ENCODE measurements around the gene ATP1A2.
"Not testable (repeated sequence)": the region's sequence is repeated elsewhere in the genome, so short reads cannot be mapped to it uniquely, and the experiment has no call there.

ATP1A2 gene

GRCh38 chr1:160122978-160123495 is 7.5 kb downstream of the ATP1A2 start:
- no peak for DNase-seq (ENCODE audit: extremely low read depth in 1 of 2, low read depth in 1 of 2)

DNA sequence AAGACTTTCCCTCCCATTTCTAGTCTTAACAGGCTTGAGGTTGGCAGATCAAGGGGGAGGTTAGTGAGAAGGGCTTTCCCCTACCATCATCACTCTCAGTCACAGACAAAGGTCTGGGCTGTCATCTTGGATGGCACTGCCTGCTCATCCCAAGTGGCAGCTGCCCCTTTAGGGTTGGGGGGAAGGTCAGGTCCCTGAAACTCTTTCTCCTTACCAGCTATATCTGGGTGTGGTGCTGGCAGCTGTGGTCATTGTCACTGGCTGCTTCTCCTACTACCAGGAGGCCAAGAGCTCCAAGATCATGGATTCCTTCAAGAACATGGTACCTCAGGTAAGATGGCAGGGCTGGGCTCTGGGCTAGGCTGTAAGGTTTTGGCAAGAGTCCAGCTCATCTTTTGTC is 8.2 kb downstream of the ATP1A2 start:
- no peak for DNase-seq (ENCODE audit: extremely low read depth in 1 of 2, low read depth in 1 of 2)

DNA sequence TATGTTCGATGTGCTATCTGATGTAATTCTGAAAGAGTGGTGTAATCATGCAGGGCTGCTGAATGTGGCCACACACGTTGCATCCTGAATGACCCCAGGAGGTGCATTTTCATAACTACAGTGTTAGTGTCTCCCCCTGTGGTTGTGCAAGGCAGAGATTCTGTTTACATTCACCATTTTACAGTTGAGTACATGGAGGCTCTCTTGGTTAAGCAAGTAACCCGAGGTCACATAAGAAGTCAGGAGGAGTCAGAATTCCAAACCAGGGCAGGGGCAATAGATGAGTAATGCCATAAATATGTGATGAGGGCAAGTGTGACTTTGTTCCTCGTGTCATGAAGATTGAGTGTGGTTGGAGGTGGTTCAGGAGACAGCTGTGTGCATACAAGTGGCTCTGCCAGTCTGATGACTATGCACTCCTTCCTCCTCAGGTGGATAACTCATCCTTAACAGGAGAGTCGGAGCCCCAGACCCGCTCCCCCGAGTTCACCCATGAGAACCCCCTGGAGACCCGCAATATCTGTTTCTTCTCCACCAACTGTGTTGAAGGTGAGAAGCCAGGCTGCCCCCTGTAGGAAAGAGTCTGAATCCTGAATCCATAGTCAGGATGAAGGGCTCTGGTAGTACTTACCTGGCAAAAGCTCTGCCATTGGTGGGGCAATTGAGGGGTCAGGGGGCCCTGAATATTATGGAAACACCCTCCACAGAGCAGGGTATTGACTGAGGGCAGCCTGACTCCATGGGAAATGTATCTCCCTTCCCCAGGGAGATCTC is 9.3 kb downstream of the ATP1A2 start:
- no peak for DNase-seq (ENCODE audit: extremely low read depth in 1 of 2, low read depth in 1 of 2)

DNA sequence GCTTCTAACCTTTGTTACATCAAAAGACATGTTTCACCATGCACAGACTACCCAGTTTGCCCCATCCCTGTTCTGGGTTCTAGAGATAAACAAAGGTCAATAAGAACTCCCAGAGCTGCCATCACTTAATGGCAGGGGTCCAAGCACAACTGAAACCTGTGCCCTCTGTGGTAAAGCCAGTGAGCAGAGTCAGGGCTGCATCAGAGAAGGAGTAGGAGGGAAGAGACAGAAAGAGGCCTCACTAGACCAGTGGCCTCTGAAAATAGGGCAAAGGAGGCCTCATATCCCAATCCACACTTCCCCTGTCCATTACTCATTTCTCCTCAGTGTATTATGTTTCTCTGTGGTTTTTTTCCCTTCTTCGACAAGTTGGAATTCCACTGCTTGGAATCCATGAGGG is 10.2 kb downstream of the ATP1A2 start:
- no peak for DNase-seq (ENCODE audit: extremely low read depth in 1 of 2, low read depth in 1 of 2)

DNA sequence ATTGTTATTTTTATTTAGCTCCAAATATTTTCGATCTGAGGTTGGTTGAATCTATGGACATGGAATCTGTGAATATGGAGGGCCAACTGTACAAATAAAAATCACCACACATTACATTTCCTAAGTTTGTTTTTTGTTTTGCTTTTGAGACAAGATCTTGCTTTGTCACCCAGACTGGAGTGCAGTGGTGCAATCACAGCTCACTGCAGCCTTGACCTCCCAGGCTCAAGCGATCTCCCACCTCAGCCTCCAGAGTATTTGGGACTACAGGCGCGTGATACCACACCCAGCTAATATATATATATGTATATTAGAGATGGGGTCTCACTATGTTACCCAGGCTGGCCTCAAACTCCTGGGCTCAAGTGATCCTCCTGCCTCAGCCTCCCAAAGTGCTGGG is 10.8 kb downstream of the ATP1A2 start:
- DNase-seq (ENCODE audit: extremely low read depth in 1 of 2, low read depth in 1 of 2), result not testable (repeated sequence)

DNA sequence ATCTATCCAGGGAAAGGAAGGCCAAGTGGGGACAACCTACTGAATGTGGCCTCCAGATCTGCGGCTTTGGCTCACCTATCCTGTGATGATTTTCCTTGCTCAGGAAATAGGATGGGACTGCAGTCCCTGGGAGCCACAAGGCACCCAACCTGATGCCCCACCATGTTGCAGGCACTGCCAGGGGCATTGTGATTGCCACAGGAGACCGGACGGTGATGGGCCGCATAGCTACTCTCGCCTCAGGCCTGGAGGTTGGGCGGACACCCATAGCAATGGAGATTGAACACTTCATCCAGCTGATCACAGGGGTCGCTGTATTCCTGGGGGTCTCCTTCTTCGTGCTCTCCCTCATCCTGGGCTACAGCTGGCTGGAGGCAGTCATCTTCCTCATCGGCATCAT is 11.8 kb downstream of the ATP1A2 start:
- DNase-seq (ENCODE audit: extremely low read depth in 1 of 2, low read depth in 1 of 2), result no peak

DNA sequence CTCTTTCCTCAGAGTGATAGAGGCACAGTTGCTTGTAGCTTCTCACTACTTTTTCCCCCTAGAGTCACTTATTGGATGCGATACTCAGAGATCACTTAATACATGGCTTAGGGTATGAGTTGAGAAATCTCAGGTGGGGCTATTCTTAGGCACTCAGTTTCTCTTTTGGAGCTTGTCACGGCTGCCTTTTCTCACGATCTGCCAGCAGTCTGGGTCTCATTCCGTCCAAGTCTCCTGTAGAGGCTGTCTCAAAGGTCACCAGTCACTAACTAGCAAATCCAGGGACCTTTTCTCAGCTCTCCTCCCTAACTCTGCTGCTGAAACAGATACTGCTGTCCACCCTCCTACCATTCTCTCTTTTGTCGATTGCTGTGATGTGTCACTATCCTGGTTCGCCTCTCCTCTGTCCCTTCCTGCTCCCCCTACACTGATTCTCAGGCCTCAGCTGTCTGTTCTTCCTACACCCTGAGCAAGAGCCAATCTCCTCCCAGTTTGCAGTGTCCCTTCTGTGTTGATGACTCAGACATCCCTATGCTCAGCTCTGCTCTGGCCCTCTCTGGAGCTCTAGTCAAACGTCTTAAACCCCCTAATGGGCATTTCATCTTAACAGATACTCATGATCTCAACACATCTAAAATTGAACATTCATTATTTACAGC is 12.4 kb downstream of the ATP1A2 start:
- DNase-seq (ENCODE audit: extremely low read depth in 1 of 2, low read depth in 1 of 2), result no peak

DNA sequence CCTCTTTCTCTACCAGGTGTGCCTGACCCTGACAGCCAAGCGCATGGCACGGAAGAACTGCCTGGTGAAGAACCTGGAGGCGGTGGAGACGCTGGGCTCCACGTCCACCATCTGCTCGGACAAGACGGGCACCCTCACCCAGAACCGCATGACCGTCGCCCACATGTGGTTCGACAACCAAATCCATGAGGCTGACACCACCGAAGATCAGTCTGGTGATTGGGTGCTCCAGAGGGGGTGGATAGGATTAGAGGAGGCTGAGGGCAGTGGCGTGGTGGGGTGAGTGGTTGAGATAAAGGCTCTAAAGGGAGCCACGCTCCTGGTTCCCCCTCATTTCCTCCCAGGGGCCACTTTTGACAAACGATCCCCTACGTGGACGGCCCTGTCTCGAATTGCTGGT is 13.1 kb downstream of the ATP1A2 start:
- no peak for DNase-seq (ENCODE audit: extremely low read depth in 1 of 2, low read depth in 1 of 2)

DNA sequence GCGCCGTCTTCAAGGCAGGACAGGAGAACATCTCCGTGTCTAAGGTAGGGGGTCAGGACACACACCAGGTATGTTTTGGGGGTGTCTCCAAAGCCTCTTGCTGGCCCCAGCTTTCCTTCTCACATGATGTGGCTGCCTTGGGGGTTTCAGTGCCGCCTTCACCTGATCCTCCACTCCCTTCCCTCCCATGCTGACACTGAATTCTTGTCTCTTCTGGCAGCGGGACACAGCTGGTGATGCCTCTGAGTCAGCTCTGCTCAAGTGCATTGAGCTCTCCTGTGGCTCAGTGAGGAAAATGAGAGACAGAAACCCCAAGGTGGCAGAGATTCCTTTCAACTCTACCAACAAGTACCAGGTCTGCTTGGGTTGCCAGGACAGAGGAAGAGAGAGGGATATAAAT is 13.5 kb downstream of the ATP1A2 start:
- DNase-seq (ENCODE audit: extremely low read depth in 1 of 2, low read depth in 1 of 2), result no peak

GRCh38 chr1:160129558-160129957 is 14.0 kb downstream of the ATP1A2 start:
- DNase-seq (ENCODE audit: extremely low read depth in 1 of 2, low read depth in 1 of 2), result no peak

- DNase-seq (ENCODE audit: extremely low read depth in 1 of 2, low read depth in 1 of 2), result no peak
These were observed 14.4 kb downstream of the ATP1A2 start for GRCh38 chr1:160129966-160130365.

DNA sequence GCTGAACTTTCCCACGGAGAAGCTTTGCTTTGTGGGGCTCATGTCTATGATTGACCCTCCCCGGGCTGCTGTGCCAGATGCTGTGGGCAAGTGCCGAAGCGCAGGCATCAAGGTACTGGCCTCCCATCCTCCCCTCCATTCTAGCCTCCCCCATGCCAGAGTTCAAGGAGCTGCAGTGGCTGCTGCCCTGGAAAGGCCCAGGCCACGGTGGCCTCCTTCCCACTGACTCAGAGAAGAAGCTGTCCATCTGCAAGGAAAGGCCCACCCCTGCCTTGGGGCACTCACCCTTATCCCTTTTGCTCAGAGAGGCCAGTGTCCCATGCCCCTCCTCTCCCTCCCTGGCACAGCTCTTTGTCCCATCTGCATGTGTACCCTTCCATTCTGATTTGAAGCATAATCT is 14.9 kb downstream of the ATP1A2 start:
- no peak for DNase-seq (ENCODE audit: extremely low read depth in 1 of 2, low read depth in 1 of 2)

GRCh38 chr1:160130939-160131338 is 15.4 kb downstream of the ATP1A2 start:
- no peak for DNase-seq (ENCODE audit: extremely low read depth in 1 of 2, low read depth in 1 of 2)

- no peak for DNase-seq (ENCODE audit: extremely low read depth in 1 of 2, low read depth in 1 of 2)
These were observed 16.4 kb downstream of the ATP1A2 start for GRCh38 chr1:160131803-160132565.

DNA sequence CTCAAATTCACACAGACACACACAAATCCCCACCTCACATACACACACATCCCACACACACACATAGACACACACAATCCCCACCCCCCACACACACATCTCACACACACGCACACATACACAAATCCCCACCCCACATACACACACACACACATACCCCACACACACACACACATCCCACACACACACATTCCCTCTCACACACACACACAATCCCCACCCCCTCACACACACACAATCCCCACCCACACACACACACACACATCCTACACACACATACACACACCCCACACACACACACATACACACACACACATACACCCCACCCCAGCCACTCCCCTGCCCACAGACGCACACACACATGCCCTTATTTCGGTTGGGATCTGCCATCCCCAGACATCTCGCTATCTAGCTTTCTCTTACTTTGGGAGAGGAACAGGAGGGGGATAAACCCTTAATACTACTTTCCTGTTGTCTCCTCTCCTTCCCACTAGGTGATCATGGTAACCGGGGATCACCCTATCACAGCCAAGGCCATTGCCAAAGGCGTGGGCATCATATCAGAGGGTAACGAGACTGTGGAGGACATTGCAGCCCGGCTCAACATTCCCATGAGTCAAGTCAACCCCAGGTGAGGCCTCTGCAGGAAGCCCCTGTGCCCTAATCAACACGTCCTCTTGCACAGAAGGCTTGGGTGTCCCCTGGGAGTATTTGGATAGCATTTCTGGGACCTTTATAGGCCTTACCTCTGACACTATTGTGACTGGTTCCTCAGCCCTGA is 18.6 kb downstream of the ATP1A2 start:
- no peak for DNase-seq (ENCODE audit: extremely low read depth in 1 of 2, low read depth in 1 of 2)

GRCh38 chr1:160134791-160135572 is 19.4 kb downstream of the ATP1A2 start:
- no peak for DNase-seq (ENCODE audit: extremely low read depth in 1 of 2, low read depth in 1 of 2)

DNA sequence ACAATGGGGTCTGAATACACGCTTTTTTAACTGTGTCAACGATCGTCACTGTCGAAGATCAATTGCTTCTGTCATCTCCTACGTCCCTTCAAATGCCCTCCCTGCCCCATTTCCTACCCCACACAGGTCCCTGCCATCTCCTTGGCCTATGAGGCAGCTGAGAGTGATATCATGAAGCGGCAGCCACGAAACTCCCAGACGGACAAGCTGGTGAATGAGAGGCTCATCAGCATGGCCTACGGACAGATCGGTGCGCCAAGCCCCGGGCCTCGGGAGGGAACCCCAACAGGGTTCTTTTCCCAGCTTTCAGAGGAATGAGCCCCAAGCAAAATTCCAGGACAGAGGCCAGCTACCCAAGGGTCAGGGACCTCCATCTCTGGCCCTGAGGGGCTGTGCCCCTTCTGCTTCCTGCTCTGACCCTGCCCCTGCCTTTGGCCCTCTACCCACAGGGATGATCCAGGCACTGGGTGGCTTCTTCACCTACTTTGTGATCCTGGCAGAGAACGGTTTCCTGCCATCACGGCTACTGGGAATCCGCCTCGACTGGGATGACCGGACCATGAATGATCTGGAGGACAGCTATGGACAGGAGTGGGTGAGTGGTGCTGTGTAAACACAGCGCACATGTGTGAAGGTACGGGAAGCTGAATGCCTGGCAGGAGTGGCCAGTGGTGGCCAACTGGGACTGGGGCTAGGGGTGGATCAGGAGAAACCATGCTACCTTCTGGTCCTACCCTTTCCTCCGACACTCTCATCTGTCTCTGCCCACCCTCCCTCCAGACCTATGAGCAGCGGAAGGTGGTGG is 20.8 kb downstream of the ATP1A2 start:
- no peak for DNase-seq (ENCODE audit: extremely low read depth in 1 of 2, low read depth in 1 of 2)

GRCh38 chr1:160136926-160137200 is 21.3 kb downstream of the ATP1A2 start:
- DNase-seq (ENCODE audit: extremely low read depth in 1 of 2, low read depth in 1 of 2), result no peak

DNA sequence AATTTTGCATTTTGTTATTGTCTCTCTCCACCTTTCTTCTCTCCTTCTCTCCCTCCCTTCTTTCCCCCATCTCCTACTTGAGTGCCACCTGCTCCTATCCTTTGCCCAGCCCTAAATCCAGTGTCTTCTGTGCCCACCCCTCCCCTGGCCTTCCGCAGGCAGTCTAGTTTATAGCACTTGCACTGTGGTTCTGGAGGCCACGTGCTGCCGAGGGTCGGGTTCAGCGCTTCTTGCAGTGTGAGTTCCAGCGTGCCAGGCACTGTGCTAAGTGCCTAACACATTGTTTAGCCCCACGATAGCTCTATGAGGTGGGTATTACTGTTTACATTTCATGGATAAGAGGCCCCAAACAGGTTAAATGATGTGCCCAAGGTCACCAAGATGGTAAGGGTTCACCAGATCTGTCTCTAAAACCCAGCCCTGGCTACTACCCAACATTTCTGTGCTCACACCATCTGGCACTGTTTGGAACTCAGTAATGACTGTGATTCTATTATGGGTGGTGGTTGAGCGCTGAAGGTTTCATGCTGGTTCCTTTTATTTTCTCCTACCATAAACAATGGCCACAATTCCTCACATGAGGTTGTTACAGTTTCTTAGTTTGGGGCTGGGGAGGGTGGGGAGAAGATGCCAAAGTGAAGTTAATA is 21.8 kb downstream of the ATP1A2 start:
- DNase-seq (ENCODE audit: extremely low read depth in 1 of 2, low read depth in 1 of 2), result no peak

Measured in activated CD8-positive, alpha-beta memory T cell treated with anti-CD3 and anti-CD28 coated beads for 1 hour (primary cell).